Neural progenitor cell (in vitro differentiated cells): ENCODE results near the gene CD2BP2. TPM values are rescaled to one million over a fixed set of nuclear protein-coding genes. Genes with fewer than 3 reads are reported as not detected.

Experiments
- DNase-seq: peaks from one replicate; pipeline ENCODE4 v3.0.0-alpha.2; 2016; ENCODE audit warnings: low spot score
- H2AFZ ChIP-seq: fragments of 200-600 bp; sonication (generic); replicated peaks from 2 replicates; pipeline ENCODE4 v1.6.1; 2016; ENCODE audit warnings: antibody characterized with exemption
- H3F3A ChIP-seq: fragments of 200-600 bp; sonication (generic); 2 replicates; pipeline ENCODE4 v1.6.1; 2016; ENCODE audit warnings: antibody characterized with exemption, low read depth
- H3K27ac ChIP-seq: fragments of 200-600 bp; sonication (generic); 2 replicates; pipeline ENCODE4 v1.5.1; 2016; ENCODE audit warnings: mild to moderate bottlenecking
- H3K27me3 ChIP-seq: fragments of 200-600 bp; sonication (generic); 2 replicates; pipeline ENCODE4 v1.6.1; 2016; ENCODE audit warnings: mild to moderate bottlenecking, moderate library complexity
- H3K36me3 ChIP-seq: fragments of 200-600 bp; sonication (generic); 2 replicates; pipeline ENCODE4 v1.5.1; 2016
- H3K4me1 ChIP-seq: fragments of 200-600 bp; sonication (generic); 2 replicates; pipeline ENCODE4 v1.6.1; 2016; ENCODE audit warnings: mixed run types
- H3K4me2 ChIP-seq: fragments of 200-600 bp; sonication (generic); 2 replicates; pipeline ENCODE4 v1.6.1; 2016
- H3K4me3 ChIP-seq: fragments of 200-600 bp; sonication (generic); 2 replicates; pipeline ENCODE4 v1.5.1; 2016
- H3K79me2 ChIP-seq: fragments of 200-600 bp; sonication (generic); 2 replicates; pipeline ENCODE4 v1.6.1; 2016; ENCODE audit warnings: low read depth
- H3K9ac ChIP-seq: fragments of 200-600 bp; sonication (generic); 2 replicates; pipeline ENCODE4 v1.6.1; 2016
- H3K9me3 ChIP-seq: fragments of 200-600 bp; sonication (generic); 2 replicates; pipeline ENCODE4 v1.5.1; 2016; ENCODE audit warnings: low read depth
- H4K20me1 ChIP-seq: fragments of 200-600 bp; sonication (generic); 2 replicates; pipeline ENCODE4 v1.6.1; 2016; ENCODE audit warnings: low read depth
- H3K27ac Mint-ChIP-seq: 3 replicates; pipeline ENCODE4 v1.8.0; 2021; ENCODE audit warnings: mixed read lengths
- H3K27me3 Mint-ChIP-seq: 2 replicates; pipeline ENCODE4 v1.8.0; 2022; ENCODE audit warnings: low read depth, mild to moderate bottlenecking, inconsistent platforms, moderate library complexity, mixed read lengths; ENCODE audit not compliant: insufficient read depth
- H3K36me3 Mint-ChIP-seq: 3 replicates; pipeline ENCODE4 v1.8.0; 2021; ENCODE audit warnings: mixed read lengths
- H3K4me1 Mint-ChIP-seq: 3 replicates; pipeline ENCODE4 v1.8.0; 2021; ENCODE audit warnings: mixed read lengths
- H3K4me3 Mint-ChIP-seq: 3 replicates; pipeline ENCODE4 v1.8.0; 2021; ENCODE audit warnings: mild to moderate bottlenecking, moderate library complexity, mixed read lengths
- H3K9me3 Mint-ChIP-seq: 3 replicates; pipeline ENCODE4 v1.8.0; 2020; ENCODE audit warnings: mixed read lengths
- CTCF ChIP-seq: fragments of 200-600 bp; sonication (generic); IDR thresholded peaks from 2 replicates; pipeline ENCODE4 v1.5.1; 2017; ENCODE audit warnings: antibody characterized with exemption, mild to moderate bottlenecking
- EZH2 ChIP-seq: fragments of 200-600 bp; sonication (generic); IDR thresholded peaks from 2 replicates; pipeline ENCODE4 v1.6.1; 2017; ENCODE audit warnings: antibody characterized with exemption, mild to moderate bottlenecking, moderate library complexity
- EZH2phosphoT487 ChIP-seq: fragments of 200-600 bp; sonication (generic); IDR thresholded peaks from 2 replicates; pipeline ENCODE4 v1.6.1; 2017; ENCODE audit warnings: antibody characterized with exemption
- total RNA-seq: library from RNA; depleted of rRNA; stranded (reverse); fragments of >200 nt; gene quantifications from 2 replicates; pipeline ENCODE4 v1.2.3, GENCODE V29; 2015; ENCODE audit warnings: low replicate concordance

The CD2BP2 gene
- total RNA-seq, 1 donor from 2014 or later = 30.4 TPM

GRCh38 chr16:30369938-30370455, 14.9 kb upstream of the CD2BP2 start:
- H3K4me3 Mint-ChIP-seq = peak overlapping the region; percentile 86
- no peak overlapping the region for H3K27ac Mint-ChIP-seq

DNA sequence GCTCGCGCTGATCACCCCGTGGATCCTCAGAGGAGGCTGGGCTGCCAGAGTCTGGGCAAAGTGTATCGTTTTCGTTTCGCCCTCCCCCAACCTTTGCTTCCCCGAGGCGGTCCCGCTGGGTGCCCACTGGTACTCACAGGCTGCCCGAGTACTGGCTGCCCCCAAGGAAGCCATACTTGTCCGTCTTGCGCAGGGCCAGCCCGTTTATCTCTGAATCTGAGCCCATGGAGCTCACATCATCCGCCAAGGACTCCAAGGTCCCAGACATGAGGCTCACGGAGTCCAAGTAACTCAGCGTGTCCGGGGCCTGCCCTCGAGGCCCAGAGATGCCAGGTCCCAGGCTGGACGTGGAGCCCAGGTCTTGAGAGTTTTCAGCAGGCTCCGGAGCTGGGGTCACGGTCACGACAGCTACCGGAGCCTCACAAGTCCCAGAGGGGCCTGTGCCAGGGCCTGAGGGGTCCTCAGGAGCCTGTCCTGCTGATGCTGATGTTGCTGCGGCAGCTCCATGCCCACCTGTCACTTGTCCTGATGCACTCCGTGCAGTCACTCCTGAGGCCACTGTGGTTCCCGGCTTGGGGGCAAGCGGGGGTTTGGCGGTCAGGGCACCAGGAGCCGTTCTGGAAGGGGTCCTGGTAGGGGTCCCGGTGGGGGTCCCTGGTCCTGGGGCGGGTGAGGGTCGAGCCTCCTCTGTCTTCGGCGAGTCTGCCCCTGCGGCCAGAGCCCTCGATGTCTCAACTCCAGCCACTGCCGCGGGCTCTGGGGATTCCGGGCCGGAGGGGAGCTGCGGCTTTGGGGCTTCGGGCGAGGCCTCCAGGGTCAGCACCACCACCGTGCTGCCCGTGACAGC, 14.2 kb upstream of the CD2BP2 start:
- Mint-ChIP-seq H3K27me3 (peaks cover 3% of the 10 kb centered on the region), H3K27ac (no peak overlapping the region), H3K9me3 (no peaks in the 10 kb centered on the region), H3K4me3 (peak overlapping the region; percentile 90), H3K36me3 (peaks cover 14% of the 10 kb centered on the region), H3K4me1 (peaks cover 42% of the 10 kb centered on the region)
- Histone ChIP-seq H3K4me1 (peaks cover 17% of the 10 kb centered on the region), H3K9me3 (no peaks in the 10 kb centered on the region), H3K9ac (peak overlapping the region; percentile 59), H3K4me2 (peak overlapping the region; percentile 91), H2AFZ (no peak overlapping the region), H3F3A (peaks cover 19% of the 10 kb centered on the region), H3K4me3 (peak overlapping the region; percentile 95), H3K79me2 (peaks cover 49% of the 10 kb centered on the region), H3K27me3 (no peaks in the 10 kb centered on the region), H3K36me3 (no peaks in the 10 kb centered on the region), H4K20me1 (peaks cover 28% of the 10 kb centered on the region), H3K27ac (no peak overlapping the region)
- no peak for TF ChIP-seq EZH2phosphoT487
- no peak for TF ChIP-seq EZH2
- no peak for TF ChIP-seq CTCF
- peak; percentile 73 for DNase-seq

More at GRCh38 chr16:30369938-30370455, 14.9 kb upstream of the CD2BP2 start:
- Histone ChIP-seq H4K20me1 (peaks cover 28% of the 10 kb centered on the region), H3K27me3 (no peaks in the 10 kb centered on the region), H3K36me3 (no peaks in the 10 kb centered on the region), H3K4me2 (peak overlapping the region; percentile 91), H2AFZ (no peak overlapping the region), H3K4me1 (peaks cover 20% of the 10 kb centered on the region), H3F3A (peaks cover 19% of the 10 kb centered on the region), H3K9me3 (no peaks in the 10 kb centered on the region), H3K79me2 (peaks cover 48% of the 10 kb centered on the region), H3K27ac (no peak overlapping the region), H3K9ac (peak overlapping the region; percentile 59), H3K4me3 (peak overlapping the region; percentile 95)
- TF ChIP-seq EZH2 (no peak), CTCF (peak; percentile 32)
- H3K9me3 Mint-ChIP-seq = no peaks in the 10 kb centered on the region
- no peak for DNase-seq
- H3K4me1 Mint-ChIP-seq = peaks cover 42% of the 10 kb centered on the region
- H3K27me3 Mint-ChIP-seq = peaks cover 3% of the 10 kb centered on the region
- peaks cover 14% of the 10 kb centered on the region for H3K36me3 Mint-ChIP-seq

DNA sequence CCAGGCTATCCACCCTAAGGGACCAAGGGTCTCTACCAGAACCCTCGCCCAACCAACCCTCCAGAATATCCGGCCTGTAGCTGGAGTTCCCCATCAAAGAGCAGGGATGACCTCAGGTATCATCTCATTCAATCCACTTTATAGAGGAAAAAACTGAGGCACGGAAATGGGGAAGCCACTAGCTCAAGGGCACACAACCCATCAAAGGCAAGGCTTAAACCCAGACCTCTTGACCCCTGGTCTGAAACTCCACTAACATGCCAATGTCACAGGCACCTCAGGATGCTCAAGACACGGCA, 13.6 kb upstream of the CD2BP2 start:
- H3K4me3 ChIP-seq = peak overlapping the region; percentile 95
- no peaks in the 10 kb centered on the region for H3K9me3 Mint-ChIP-seq
- H3K36me3 ChIP-seq = no peaks in the 10 kb centered on the region
- H3F3A ChIP-seq = peaks cover 20% of the 10 kb centered on the region
- H3K9me3 ChIP-seq = no peaks in the 10 kb centered on the region
- no peak overlapping the region for H2AFZ ChIP-seq
- H3K9ac ChIP-seq = peak overlapping the region; percentile 59
- no peaks in the 10 kb centered on the region for H3K27me3 ChIP-seq
- DNase-seq = no peak
- H3K79me2 ChIP-seq = peaks cover 52% of the 10 kb centered on the region
- peaks cover 14% of the 10 kb centered on the region for H3K36me3 Mint-ChIP-seq
- peaks cover 17% of the 10 kb centered on the region for H3K4me1 ChIP-seq
- no peak for TF ChIP-seq EZH2
- TF ChIP-seq EZH2phosphoT487 = no peak
- no peak for TF ChIP-seq CTCF
- H3K27me3 Mint-ChIP-seq = peaks cover 3% of the 10 kb centered on the region
- H4K20me1 ChIP-seq = peaks cover 28% of the 10 kb centered on the region
- no peak overlapping the region for H3K27ac ChIP-seq
- H3K4me3 Mint-ChIP-seq = peak overlapping the region; percentile 90
- H3K27ac Mint-ChIP-seq = no peak overlapping the region
- H3K4me1 Mint-ChIP-seq = peaks cover 42% of the 10 kb centered on the region
- H3K4me2 ChIP-seq = peak overlapping the region; percentile 91
